GM19193 (cell line): ENCODE measurements around the gene SH3RF2.

Experiments
- POLR2A ChIP-seq: IDR thresholded peaks from 4 replicates; pipeline ENCODE4 v1.6.1; 2011; ENCODE audit not compliant: insufficient read depth, insufficient read length; ENCODE audit errors: extremely low read depth

Gene SH3RF2

DNA sequence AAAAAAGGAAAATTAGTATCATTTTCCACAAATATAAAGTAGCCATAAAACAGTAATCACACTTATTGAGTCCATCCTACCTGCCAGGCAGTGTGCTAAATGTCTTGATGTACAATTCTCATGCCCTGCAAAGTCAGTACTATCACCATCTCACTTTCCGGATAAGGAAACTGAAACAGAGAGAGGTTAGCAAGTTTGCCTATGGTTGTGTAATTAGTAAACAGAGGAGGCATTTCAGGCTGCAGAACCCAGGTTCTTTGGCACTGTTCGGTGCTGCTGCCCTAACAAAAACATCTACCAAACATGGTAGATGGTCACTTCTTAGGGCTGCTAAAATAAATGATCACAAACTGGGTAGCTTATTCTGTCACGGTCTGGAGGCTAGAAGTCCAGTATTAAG is 146.4 kb downstream of the SH3RF2 start:
- TF ChIP-seq POLR2A = no peak

DNA sequence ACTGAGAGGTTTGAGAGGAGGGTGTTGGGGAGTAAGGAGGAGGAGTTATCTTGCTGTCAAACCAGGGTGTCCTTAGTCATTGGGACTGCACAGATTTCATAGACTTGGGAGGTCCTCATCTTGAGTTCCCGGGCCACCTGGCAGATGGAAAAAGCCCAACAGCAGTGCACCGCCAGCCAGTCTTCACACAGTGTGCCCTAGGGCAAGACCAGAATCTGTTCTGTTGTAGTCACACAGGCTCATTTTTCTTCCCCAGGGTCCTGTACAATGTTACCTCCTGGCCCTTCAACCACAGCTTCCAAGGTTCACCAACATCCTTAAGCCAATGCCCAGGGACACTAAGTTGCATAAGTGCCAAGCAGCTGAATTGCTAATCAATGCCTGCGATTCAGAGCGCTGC is 148.0 kb downstream of the SH3RF2 start:
- TF ChIP-seq POLR2A = no peak

DNA sequence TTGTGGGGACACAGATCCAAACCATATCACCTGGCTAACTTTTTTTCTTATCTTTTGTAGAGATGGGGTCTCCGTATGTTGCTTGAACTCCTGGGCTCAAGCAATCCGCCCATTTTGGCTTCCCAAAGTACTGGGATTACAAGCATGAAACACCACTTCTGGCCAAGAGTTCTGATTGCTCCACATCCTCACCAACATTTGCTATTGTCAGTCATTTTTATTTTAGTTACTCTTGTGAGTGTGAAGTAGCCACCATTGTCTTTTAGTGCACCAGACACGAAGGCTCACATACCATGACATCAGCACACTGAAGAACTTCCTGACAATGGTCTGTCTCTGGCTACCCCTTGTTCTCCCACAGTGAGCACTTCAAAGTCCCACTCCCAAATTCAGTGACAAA is 151.7 kb downstream of the SH3RF2 start:
- no peak for TF ChIP-seq POLR2A

DNA sequence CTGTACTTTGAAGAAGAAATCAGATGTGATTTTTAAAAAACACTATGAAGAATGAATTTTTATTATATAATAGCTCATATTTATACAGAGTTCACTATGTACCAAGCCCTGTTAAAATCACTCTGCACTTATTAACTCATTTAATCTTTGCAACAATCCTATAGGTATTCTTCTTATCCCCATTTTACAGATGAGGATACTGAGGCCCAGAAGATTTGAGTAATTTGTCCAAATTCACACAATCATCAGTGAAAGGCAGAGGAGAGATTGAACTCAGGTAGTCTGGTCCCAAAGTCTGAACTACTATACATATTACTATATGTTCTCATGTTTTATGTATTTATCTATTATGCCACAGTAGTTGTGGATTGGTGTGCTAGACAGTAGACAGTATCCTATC is 152.9 kb downstream of the SH3RF2 start:
- TF ChIP-seq POLR2A = no peak

DNA sequence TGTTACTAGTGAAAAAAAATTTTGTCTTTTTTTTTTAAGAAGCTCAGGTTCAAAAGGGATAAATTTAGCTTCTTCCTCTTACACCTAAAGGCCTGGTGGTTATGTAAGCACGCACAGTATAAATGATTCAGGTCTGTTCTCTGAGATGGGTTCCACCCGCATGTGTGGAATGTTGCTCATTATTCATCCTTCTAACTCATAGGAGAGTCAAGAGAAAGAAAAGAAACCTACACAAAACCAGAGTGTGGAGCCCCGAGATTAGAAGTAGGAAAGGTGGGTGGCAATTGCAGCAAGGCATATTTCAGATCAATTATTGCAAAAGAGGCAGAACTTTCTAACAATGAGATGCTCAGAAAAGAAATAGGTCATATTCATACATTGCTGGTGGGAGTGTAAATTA is 155.5 kb downstream of the SH3RF2 start:
- TF ChIP-seq POLR2A = no peak

DNA sequence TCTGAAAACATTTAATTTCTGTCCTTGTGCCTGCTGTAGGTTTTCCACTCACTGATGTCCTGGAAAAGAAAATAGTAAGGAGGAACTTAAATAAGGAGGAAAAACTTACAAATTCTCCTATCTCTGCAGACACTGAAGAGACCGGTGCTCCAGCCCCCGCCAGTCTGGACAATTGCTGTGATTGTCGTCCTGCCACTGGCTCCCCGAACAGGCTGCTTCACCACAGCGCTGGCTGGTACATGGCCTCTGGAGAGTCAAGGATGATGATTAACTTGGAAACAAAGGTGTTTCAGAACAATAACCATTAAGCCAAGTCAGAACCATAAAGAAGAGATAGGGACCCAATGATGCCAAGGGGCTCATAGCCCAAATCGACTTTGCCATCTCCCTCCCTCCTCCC is 161.7 kb downstream of the SH3RF2 start:
- no peak for TF ChIP-seq POLR2A

DNA sequence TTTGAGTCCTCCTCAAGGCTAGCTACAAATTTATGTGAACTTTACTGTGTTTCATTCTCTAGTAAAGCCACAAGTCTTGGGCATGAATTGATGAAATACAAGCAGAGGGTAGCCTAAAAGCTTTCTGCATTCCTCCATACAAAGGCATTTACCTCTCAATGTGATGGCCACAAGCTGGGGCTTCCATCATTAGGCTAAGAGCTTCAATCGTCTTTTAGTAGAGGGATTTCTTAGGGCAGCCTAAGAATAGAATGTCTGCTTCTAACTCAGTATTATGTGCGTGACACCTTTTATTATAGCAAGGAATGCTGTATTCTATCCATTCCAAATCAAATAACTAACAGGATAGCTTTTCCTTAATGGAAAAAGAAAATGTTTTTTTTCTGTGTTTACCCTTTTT is 165.3 kb downstream of the SH3RF2 start:
- no peak for TF ChIP-seq POLR2A

DNA sequence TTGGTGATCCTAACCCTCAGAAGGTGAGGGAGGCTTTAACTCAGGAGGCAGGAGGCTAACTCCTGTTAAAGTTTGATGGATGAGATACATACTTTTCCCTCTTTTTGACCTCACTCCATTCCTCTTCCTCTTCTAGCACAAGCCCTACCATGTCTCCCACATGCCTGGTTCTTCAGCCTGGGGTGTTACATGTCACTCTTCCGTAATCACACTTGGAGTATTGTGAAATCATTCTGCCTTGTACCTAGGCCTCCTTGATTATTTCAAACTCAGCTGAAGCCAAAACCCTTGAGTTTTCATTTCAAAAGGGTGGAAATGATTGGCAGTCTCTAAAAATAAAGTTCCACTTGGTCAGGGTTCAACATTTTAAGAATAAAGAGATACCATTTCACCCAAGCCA is 167.2 kb downstream of the SH3RF2 start:
- no peak for TF ChIP-seq POLR2A

DNA sequence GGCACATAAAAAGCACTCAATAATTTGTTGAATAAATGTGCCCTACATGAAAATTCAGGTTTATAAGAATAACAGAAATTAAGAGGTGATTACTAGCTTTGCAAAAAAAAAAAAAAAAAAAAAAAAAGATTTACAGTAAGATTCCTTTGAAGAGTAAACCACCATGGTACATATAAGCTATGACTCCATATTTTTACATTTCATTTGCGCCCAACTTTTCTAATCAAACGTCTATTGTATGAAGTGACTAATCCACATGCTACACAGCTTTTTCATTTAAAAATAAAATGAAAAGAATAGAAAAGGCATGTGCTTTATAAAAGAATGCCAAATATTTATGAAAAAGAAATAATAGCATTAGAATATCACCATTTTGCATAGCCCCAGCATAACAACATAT is 169.1 kb downstream of the SH3RF2 start, which contains the start of gene PLAC8L1:
PLAC8L1 (minus strand) TSS at position 101 of the 400 bp plus-strand sequence. CDS start 1,266 bp downstream, outside the sequence.
- no peak for TF ChIP-seq POLR2A

DNA sequence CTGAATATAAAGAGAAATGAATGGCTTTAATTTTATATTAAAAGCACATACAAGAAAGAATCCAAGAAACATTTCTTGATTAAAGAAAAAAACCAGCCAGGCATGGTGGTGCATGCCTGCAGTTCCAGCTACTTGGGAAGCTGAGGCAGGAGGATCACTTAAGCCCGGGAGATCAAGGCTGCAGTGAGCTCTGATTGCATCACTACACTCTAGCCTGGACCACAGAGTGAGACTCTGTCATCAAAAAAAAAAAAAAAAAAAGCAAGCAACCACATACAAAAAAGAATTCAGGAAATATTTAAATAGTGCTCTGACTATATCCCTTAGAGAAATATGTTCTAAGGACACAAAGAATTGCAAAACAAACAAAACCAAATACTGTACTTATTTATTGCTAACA is 171.5 kb downstream of the SH3RF2 start:
- TF ChIP-seq POLR2A = no peak

DNA sequence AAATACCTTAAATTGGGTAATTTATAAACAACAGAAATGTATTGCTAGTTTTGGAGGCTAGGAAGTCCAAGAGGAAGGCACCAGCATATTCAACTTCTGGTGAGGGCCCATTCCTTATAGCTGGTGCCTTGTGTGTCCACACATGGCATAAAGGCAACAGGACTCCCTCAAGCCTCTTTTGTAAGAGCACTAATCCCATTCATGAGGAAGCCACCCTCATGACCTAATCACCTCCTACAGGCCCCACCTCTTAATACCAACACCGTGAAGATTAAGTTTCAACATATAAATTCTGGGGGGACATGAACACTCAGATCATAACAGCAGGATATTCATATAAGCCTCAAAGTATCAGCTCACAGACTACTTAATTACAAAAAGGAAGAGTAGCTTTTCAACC is 173.0 kb downstream of the SH3RF2 start:
- TF ChIP-seq POLR2A = no peak

DNA sequence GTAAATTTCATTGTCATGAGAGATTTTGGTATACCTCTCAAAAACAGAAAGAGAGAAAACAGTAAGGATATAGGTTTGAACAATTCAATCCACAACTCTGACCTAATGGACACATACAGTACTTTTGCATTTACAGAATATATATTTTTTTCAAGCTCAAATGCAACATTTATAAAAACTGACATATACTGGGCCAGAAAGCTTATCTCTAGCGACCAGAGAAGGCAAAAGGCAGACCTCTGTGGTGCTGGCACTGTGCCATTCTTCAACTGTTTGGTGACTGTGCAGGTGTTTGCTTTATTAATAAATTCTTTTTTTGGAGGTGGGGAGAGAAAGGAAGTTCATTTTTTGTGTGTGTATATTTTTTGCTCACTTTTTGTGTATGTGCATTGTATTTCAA is 175.0 kb downstream of the SH3RF2 start:
- no peak for TF ChIP-seq POLR2A

DNA sequence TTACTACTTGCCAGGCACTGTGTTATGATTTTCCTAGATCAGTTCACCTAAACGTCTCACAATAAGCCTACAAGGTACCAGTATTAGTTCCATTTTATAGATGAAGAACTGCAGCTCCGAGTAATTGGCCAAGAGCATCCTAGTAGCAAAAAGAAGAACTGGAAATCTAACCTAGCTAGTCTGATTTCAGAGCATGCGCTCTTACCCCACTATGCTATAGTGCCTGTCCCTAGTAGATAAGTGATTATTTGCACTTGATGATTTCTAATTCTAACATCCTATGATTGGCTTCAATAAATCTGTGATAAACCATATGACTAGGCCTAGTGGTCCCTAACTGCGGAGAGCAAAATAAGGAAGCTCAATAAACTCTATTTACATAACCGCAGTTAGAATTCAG is 176.1 kb downstream of the SH3RF2 start:
- TF ChIP-seq POLR2A = no peak
